Stimulated activated CD8-positive, alpha-beta memory T cell treated with anti-CD3 and anti-CD28 coated beads, Interleukin-12 subunit alpha, Interleukin-12 subunit beta, amount 100 ng/mL, for 24 hours (primary cell): ENCODE data around the gene ANKRD27.
"Not testable (repeated sequence)": the region's sequence is repeated elsewhere in the genome, so short reads cannot be mapped to it uniquely, and the experiment has no call there.

Experiments
- DNase-seq: peaks from one replicate; pipeline ENCODE4 v3.0.0-alpha.2; 2020; ENCODE audit errors: extremely low read depth

ANKRD27 gene

GRCh38 chr19:32652894-32653598 is 21.9 kb downstream of the ANKRD27 start:
- no peak for DNase-seq

GRCh38 chr19:32652331-32652730 is 22.6 kb downstream of the ANKRD27 start:
- DNase-seq = not testable (repeated sequence)

GRCh38 chr19:32651729-32652140 is 23.2 kb downstream of the ANKRD27 start:
- no peak for DNase-seq

DNA sequence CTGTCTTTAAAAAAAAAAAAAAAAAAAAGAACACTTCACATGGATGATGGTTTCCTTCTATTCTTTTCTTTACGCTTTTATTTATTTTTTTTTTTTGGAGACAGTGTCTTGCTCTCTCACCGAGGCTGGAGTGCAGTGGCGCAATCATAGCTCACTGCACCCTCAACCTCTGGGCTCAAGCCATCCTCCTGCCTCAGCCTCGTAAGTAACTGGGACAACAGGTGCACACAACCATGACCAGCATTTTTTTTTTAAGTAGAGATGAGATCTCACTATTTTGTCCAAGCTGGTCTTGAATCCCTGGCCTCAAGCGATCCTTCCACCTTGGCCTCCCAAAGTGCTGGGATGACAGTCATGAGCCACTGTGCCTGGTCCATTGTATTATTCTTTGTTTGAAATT is 24.3 kb downstream of the ANKRD27 start:
- no peak for DNase-seq

- DNase-seq = no peak
These were observed 25.2 kb downstream of the ANKRD27 start for GRCh38 chr19:32649751-32650150.

- DNase-seq = no peak
These were observed 27.6 kb downstream of the ANKRD27 start for GRCh38 chr19:32647361-32647760.

DNA sequence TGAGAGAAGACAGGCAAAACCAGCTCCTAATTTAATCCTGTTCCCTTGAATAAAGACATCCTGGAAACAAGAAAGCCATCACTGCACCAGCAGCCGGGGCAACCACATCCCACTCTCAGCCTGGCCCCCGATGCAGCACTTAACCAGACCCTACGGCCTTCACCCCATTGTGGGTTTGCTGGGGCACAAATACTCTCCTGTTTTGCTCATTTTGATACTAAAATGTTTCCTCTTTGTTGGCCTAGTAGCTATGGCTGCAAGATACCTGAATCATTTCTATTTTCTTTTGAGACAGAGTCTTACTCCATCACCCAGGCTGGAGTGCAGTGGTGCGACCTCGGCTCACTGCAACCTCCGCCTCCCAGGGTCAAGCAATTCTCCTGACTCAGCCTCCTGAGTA is 28.4 kb downstream of the ANKRD27 start:
- no peak for DNase-seq

DNA sequence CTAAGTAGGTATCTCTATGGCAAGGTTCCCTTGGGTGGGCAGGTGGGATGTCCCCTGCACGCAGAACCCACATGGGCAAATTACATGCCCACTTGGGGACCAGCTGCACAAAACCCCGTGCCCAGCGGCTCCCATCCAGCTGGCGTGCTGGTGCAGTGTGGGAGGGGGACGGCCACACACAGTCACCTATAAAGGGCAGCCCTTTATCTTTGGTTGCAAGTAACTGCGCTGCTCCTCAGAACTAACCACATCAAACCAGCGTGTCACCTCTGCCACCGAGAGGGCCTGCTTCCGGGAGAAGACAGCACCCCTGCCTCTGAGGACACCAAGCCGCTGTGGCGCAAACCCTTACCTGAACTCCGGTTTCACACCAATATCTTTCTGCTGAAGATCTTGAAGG is 32.2 kb downstream of the ANKRD27 start:
- peak; percentile 23 for DNase-seq

- DNase-seq = no peak
These were observed 36.4 kb downstream of the ANKRD27 start for GRCh38 chr19:32638625-32639024.

GRCh38 chr19:32637480-32637879 is 37.5 kb downstream of the ANKRD27 start:
- DNase-seq = no peak

- no peak for DNase-seq
These were observed 43.6 kb downstream of the ANKRD27 start for GRCh38 chr19:32631381-32631780.

DNA sequence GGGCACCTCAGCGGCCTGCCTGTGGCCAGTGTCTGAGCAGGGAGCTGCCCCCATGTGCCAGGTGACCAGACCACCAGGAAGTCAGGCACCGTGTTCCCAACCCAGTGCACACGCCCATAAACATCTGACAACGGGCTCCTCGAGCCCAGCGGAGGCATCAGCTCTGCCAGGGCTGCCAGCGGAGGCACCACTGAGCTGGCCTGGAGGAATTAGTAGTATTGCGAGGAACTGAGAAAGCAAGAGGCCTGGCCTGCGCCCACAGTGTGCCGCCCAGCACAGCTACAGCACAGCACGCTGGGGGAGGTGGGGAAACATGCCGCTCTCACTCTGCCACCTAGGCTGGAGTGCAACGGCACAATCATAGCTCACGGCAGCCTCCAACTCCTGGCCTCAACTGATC is 44.6 kb downstream of the ANKRD27 start:
- no peak for DNase-seq

DNA sequence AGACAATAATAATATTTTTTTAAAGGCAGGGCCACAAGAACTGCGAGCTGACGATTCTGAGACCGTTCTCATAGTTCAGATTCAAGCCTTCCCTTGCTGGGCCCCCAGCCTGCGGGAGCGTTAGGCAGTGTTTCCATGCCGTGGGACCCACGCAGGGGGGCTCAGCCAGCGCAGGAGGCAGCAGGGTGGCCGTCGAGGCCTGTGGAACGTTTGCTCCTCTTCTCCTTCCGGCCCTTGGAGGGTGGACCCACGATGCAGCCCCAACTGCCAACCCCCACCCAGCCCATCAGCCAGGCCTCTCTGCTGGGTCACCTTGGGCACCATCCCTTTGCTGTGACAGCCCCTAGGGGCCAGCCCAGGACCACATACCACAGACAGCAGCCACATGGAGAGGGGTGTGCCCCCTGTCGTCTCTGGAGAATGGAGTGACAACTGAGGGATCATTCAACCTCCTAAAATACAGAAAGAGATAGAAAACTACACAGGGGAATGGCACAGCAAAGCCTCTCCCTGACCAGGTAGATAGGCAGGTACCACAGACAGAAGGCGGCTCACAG is 47.2 kb downstream of the ANKRD27 start:
- DNase-seq = no peak

DNA sequence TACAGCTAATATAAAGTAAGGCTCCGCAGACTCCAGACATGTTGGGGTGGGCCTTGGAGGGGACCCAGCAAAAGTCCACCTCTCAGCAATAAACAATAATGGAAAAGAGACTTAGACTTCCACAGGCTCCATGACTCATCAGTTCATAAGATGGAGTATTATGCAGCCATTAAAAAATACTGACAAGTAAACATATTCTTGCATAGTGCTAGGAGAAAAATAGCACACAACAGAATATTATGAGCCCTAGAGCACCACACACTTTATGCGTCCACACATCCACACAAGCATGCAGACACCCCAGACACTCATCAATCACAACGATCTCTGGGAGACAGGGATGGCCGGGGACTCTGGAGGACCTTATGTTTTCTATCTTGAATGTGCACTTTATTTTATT is 48.0 kb downstream of the ANKRD27 start:
- no peak for DNase-seq

DNA sequence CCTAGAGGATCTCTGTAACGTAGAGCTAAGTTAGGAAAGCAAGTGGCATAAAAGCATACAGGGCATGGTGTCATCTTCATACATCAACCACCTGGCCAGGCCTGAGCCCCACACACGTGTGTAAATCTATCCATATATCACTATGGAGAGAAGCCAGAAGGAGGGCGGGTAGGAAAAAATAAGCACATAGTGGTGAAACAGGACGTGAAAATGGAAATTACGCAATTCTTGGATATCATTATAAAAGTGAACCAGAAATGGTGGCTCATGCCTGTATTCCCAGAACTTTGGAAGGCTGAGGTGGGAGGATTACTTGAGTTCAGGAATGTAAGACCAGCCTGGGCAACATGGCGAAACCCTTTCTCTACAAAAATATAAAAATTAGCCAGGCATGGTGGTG is 50.6 kb downstream of the ANKRD27 start:
- DNase-seq = no peak

DNA sequence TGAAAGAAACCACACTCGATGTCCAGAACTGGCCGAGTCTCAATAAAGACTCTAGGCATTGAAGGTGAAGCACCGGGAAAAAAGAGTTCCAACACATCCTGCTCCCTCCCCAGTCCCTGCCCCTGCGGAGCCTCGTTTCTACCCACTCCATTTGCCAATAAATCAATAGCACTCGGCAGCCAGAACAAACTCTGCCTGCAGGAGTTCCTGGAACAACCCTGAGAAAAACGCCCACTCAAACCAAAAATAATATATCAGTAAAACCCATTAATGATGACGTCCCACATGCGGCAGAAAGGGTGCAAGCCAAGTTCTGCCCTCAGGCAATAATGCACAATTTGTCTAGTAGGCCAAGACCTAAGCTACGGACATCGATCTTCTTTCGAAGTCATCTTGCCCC is 53.0 kb downstream of the ANKRD27 start:
- no peak for DNase-seq

DNA sequence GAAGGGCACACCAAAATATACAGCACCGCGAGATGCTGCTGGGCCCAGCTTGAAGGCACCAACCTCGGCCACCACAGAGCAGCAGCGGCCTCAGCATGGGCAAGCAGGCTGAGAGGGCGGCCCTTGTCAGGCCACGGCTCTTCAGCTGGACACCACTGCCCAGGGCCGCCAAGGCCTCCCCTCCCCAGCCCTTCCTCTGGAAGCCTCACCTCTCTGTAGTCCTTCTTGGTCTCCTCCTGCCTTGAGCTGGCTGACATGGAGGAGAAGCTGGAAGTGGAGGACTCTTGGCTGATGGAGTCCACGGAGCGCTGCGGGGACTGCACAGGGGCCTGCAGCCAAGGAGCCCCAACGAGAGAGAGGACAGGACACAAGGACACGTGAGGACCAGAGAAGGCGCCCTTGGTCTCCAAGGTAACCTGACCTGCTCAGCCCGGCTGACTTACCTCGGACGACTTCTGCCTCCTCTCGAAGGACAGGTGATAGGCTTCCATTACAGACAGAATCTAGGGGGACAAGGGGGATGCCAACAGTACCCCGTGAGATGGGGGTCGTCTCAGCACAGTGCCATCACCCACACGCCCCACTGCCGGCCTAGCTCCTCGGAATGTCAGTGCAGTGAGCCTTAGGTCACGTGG is 55.8 kb downstream of the ANKRD27 start:
- no peak for DNase-seq

DNA sequence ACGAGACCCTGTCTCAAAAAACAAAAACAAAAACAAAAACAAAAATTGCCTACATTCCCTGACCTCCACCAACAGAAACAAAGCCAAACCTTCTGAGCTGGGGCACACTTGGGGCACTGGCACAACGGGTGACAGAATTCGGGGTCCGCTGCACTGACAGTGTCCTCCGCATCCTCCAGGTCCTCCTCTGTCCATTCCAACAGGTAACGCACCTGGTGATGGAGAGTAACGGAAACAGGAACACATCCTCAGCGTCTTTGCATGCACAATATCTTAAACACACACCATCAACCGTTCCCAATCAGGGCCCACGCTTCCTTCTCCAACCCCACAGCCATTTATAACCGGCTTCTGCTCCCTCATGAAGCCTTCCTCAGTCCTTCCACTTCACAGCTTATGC is 59.4 kb downstream of the ANKRD27 start:
- no peak for DNase-seq

- DNase-seq = no peak
These were observed 60.1 kb downstream of the ANKRD27 start for GRCh38 chr19:32614916-32615315.

DNA sequence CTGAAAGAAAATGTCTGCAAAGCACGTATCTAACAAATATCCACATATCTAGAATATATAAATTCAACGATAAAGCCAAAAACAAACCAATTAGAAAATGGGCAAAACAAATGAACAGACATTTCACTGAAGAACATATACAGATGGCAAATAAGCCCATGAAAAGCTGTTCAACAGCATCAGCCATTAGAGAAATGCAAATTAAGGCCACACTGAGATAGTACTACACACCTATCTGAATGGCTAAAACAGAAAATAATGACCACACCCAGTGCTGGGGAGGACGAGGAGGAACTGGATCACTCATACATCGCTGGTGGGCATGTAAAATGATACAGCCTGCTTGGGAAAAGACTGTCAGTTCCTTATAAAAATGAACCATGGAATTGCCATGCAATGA is 62.0 kb downstream of the ANKRD27 start:
- no peak for DNase-seq

- no peak for DNase-seq
These were observed 63.8 kb downstream of the ANKRD27 start for GRCh38 chr19:32611161-32611560.

DNA sequence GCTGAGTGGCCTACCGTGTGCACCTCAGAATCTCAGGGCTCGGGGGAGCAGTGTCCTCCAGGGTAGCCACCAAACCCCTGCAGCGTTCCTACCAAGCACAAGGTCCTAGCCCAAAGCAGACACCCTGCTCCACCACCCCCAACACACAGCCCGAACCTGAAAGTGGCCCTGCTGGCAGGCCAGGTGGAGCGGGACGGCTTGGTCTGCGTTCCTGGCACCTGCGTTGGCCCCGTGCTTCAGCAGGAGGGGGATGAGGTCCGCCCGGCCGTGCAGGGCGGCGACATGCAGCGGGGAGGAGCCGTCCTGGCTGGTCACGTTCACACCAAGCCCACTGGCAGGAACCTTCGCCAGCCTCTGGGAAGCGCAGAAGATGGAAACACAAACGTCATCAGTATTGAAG is 67.5 kb downstream of the ANKRD27 start:
- DNase-seq = no peak

DNA sequence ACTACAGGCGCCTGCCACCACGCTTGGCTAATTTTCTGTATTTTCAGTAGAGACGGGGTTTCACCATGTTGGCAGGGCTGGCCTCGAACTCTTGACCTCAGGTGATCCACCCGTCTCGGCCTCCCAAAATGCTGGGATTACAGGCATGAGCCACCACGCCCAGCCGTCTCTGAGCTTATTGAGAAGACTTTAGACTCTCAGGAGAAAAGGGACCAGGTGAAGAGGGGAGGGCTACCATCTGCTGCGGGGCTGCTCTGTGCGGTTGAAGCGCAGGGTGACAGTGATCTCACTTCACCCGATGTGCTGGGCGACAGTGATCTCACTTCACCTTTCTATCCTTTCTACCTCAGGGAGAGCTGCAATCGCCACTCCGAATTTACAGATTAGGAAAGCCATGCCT is 68.7 kb downstream of the ANKRD27 start:
- no peak for DNase-seq
